ENCODE data around the gene TRIM64C.
"Not testable (repeated sequence)": the region's sequence is repeated elsewhere in the genome, so short reads cannot be mapped to it uniquely, and the experiment has no call there.

The TRIM64C gene

GRCh38 chr11:49059012-49059411 lies at the start of gene TRIM64C:
TSS of gene TRIM64C (minus strand) at chr11:49059112. CDS start at chr11:49059112, 0 bp downstream.
- POLR2A ChIA-PET; CTCF ChIA-PET; DNase-seq (ENCODE audit: extremely low spot score): not testable (repeated sequence)

GRCh38 chr11:49102356-49102755 lies 43.4 kb upstream of the TRIM64C start:
- POLR2A ChIA-PET; CTCF ChIA-PET; DNase-seq (ENCODE audit: extremely low spot score): not testable (repeated sequence)

GRCh38 chr11:49069897-49070296 lies 11.0 kb upstream of the TRIM64C start:
- CTCF ChIA-PET; POLR2A ChIA-PET; DNase-seq (ENCODE audit: extremely low spot score): not testable (repeated sequence)

- DNase-seq (ENCODE audit: extremely low spot score); POLR2A ChIA-PET; CTCF ChIA-PET: not testable (repeated sequence)
Measured at GRCh38 chr11:49049821-49050220, 9.1 kb downstream of the TRIM64C start.

- DNase-seq (ENCODE audit: extremely low spot score); POLR2A ChIA-PET; CTCF ChIA-PET: not testable (repeated sequence)
Measured at GRCh38 chr11:49048229-49048628, 10.7 kb downstream of the TRIM64C start.

GRCh38 chr11:49028523-49028922 lies 30.4 kb downstream of the TRIM64C start, which contains the start of gene TRIM49B:
TSS of gene TRIM49B (plus strand) at chr11:49028823. CDS start at chr11:49031600, 2,777 bp downstream.
- POLR2A ChIA-PET; CTCF ChIA-PET; DNase-seq (ENCODE audit: extremely low spot score): not testable (repeated sequence)
